Measurements from ENCODE around the gene ADD2. TPM values are rescaled to one million over a fixed set of nuclear protein-coding genes. Genes with fewer than 3 reads are reported as not detected.
"Not testable (repeated sequence)": the region's sequence is repeated elsewhere in the genome, so short reads cannot be mapped to it uniquely, and the experiment has no call there.

ADD2 gene
- total RNA-seq, 4 donors from 2014 or later: 0.40 to 1.9 (median 1.1) TPM

GRCh38 chr2:70632388-70632787 is 135.6 kb downstream of the ADD2 start:
- H3K36me3 ChIP-seq: no peaks in the 10 kb centered on the region
- TF ChIP-seq POLR2A (IDR thresholded peaks at IDR 0.05) (no peak), CTCF (IDR thresholded peaks at IDR 0.05) (no peak), POLR2AphosphoS5 (IDR thresholded peaks at IDR 0.05) (no peak), EP300 (IDR thresholded peaks at IDR 0.05; ENCODE audit: low read depth) (no peak)
- in situ Hi-C loops (cut with MboI; ENCODE audit: low pct_ligation_motif_present in 1 of 4, low pct_unique_long_range_greater_than_20kb in 1 of 4, low sequenced_read_pairs in 3 of 4) (loop anchor here in 1 of 4 donors (10.0 kb wide), 1 partner anchor 298 kb away; no protein-coding TSS in a partner anchor), intact Hi-C loops (cut with DNase I; ENCODE audit: low total_unique reads) (no loop called here)
- 53 to 79% methylated on average over 1 of the region's 1 CpG for WGBS, 2 donors (ENCODE audit: low coverage in 1 of 2)
- peaks cover 0 to 5% (median 0%) of the 10 kb centered on the region in 4 donors for H3K4me1 ChIP-seq
- H3K27me3 ChIP-seq: no peaks in the 10 kb centered on the region
- H3K4me3 ChIP-seq: no peak overlapping the region
- no peaks in the 10 kb centered on the region for H3K9me3 ChIP-seq
- DNase-seq: no peak
- H3K27ac ChIP-seq: no peak overlapping the region

- TF ChIP-seq EP300 (IDR thresholded peaks at IDR 0.05; ENCODE audit: low read depth): no peak
- no peak for TF ChIP-seq POLR2A (IDR thresholded peaks at IDR 0.05)
- TF ChIP-seq POLR2AphosphoS5 (IDR thresholded peaks at IDR 0.05): no peak
- TF ChIP-seq CTCF (IDR thresholded peaks at IDR 0.05): no peak
- in situ Hi-C loops (cut with MboI; ENCODE audit: low pct_ligation_motif_present in 1 of 4, low pct_unique_long_range_greater_than_20kb in 1 of 4, low sequenced_read_pairs in 3 of 4): loop anchor here in 1 of 4 donors (10.0 kb wide), 1 partner anchor 296 kb away; no protein-coding TSS in a partner anchor
- no peak overlapping the region for H3K27ac ChIP-seq
- H3K4me1 ChIP-seq: peaks cover 0 to 8% (median 0%) of the 10 kb centered on the region in 4 donors
- no peak for DNase-seq
- no peaks in the 10 kb centered on the region for H3K27me3 ChIP-seq
- no peaks in the 10 kb centered on the region for H3K36me3 ChIP-seq
- WGBS, 2 donors (ENCODE audit: low coverage in 1 of 2): 81 to 89% methylated on average over 1 of the region's 1 CpG
- H3K4me3 ChIP-seq: no peak overlapping the region
- H3K9me3 ChIP-seq: no peaks in the 10 kb centered on the region
- intact Hi-C loops (cut with DNase I; ENCODE audit: low total_unique reads): no loop called here
Observed at GRCh38 chr2:70630761-70631160, 137.2 kb downstream of the ADD2 start.

GRCh38 chr2:70627211-70627898 is 140.6 kb downstream of the ADD2 start:
- H3K27ac ChIP-seq: no peak overlapping the region
- no peaks in the 10 kb centered on the region for H3K27me3 ChIP-seq
- H3K9me3 ChIP-seq: no peaks in the 10 kb centered on the region
- no peak overlapping the region for H3K4me3 ChIP-seq
- H3K36me3 ChIP-seq: no peaks in the 10 kb centered on the region
- no peak for TF ChIP-seq POLR2A (IDR thresholded peaks at IDR 0.05)
- TF ChIP-seq CTCF (IDR thresholded peaks at IDR 0.05): no peak
- TF ChIP-seq EP300 (IDR thresholded peaks at IDR 0.05; ENCODE audit: low read depth): no peak
- TF ChIP-seq POLR2AphosphoS5 (IDR thresholded peaks at IDR 0.05): no peak
- in situ Hi-C loops (cut with MboI; ENCODE audit: low pct_ligation_motif_present in 1 of 4, low pct_unique_long_range_greater_than_20kb in 1 of 4, low sequenced_read_pairs in 3 of 4): no loop called here
- no peak for DNase-seq
- intact Hi-C loops (cut with DNase I; ENCODE audit: low total_unique reads): no loop called here
- H3K4me1 ChIP-seq: peaks cover 0 to 8% (median 0%) of the 10 kb centered on the region in 4 donors
- 45 to 63% methylated on average over 2 of the region's 2 CpGs for WGBS, 2 donors (ENCODE audit: low coverage in 1 of 2)

- TF ChIP-seq EP300 (IDR thresholded peaks at IDR 0.05; ENCODE audit: low read depth): no peak
- TF ChIP-seq CTCF (IDR thresholded peaks at IDR 0.05): no peak
- no peak for TF ChIP-seq POLR2A (IDR thresholded peaks at IDR 0.05)
- TF ChIP-seq POLR2AphosphoS5 (IDR thresholded peaks at IDR 0.05): no peak
- Histone ChIP-seq H3K9me3 (no peaks in the 10 kb centered on the region), H3K4me1 (peaks cover 0 to 8% (median 0%) of the 10 kb centered on the region in 4 donors), H3K27me3 (no peaks in the 10 kb centered on the region), H3K36me3 (no peaks in the 10 kb centered on the region), H3K4me3 (no peak overlapping the region), H3K27ac (no peak overlapping the region)
- no peak for DNase-seq
- 82 to 88% methylated on average over 6 to 13 of the region's 13 CpGs for WGBS, 2 donors (ENCODE audit: low coverage in 1 of 2)
- in situ Hi-C loops (cut with MboI; ENCODE audit: low pct_ligation_motif_present in 1 of 4, low pct_unique_long_range_greater_than_20kb in 1 of 4, low sequenced_read_pairs in 3 of 4) (no loop called here), intact Hi-C loops (cut with DNase I; ENCODE audit: low total_unique reads) (no loop called here)
Observed at GRCh38 chr2:70626254-70626990, 141.6 kb downstream of the ADD2 start.

GRCh38 chr2:70621536-70621935 is 146.5 kb downstream of the ADD2 start:
- WGBS, 2 donors (ENCODE audit: low coverage in 1 of 2): 66 to 84% methylated on average over 5 to 6 of the region's 6 CpGs
- intact Hi-C loops (cut with DNase I; ENCODE audit: low total_unique reads); H3K36me3 ChIP-seq: not testable (repeated sequence)

More at GRCh38 chr2:70621536-70621935, 146.5 kb downstream of the ADD2 start:
- in situ Hi-C loops (cut with MboI; ENCODE audit: low pct_ligation_motif_present in 1 of 4, low pct_unique_long_range_greater_than_20kb in 1 of 4, low sequenced_read_pairs in 3 of 4); H3K4me1 ChIP-seq; H3K4me3 ChIP-seq; DNase-seq; H3K27me3 ChIP-seq; H3K27ac ChIP-seq; H3K9me3 ChIP-seq: not testable (repeated sequence)

Measured in transverse colon (tissue), 4 donors.